Tibial nerve (tissue), 4 donors: Measurements from ENCODE around the gene HCN2.

ENCODE experiments used
- CTCF ChIP-seq, 5 experiments: fragments of 200-600 bp in 3 of 5; fragments of 450-650 bp in 2 of 5; sonication (generic) in 3 of 5; IDR thresholded peaks; one replicate each; pipeline ENCODE4 v1.5.1; 2016 to 2019; ENCODE audit warnings: antibody characterized with exemption in 5 of 5, mild to moderate bottlenecking in 3 of 5, moderate library complexity in 2 of 5
- EP300 ChIP-seq, 2 donors: sonication (generic); formaldehyde crosslinking; IDR thresholded peaks; one replicate each; pipeline ENCODE4 v1.6.1; 2017; ENCODE audit warnings: antibody characterized with exemption in 2 of 2, mild to moderate bottlenecking in 1 of 2
- POLR2A ChIP-seq, 2 donors: fragments of 450-650 bp; IDR thresholded peaks; one replicate each; pipeline ENCODE4 v1.6.1; 2017; ENCODE audit warnings: antibody characterized with exemption in 2 of 2, mild to moderate bottlenecking in 2 of 2, moderate library complexity in 2 of 2

- TF ChIP-seq CTCF (IDR thresholded peaks at IDR 0.05): no peak
- TF ChIP-seq POLR2A (IDR thresholded peaks at IDR 0.05): no peak
- no peak for TF ChIP-seq EP300 (IDR thresholded peaks at IDR 0.05)
These were observed 5.8 kb upstream of the HCN2 start for GRCh38 chr19:583968-584239.
